HepG2 (cell line): ENCODE results near the gene CD244. TPM values are rescaled to one million over a fixed set of nuclear protein-coding genes. Genes with fewer than 3 reads are reported as not detected.

Experiments
- ATAC-seq: fragments of 200-7000 bp; cut with Tn5 transposase; 3 replicates; pipeline ENCODE4 v1.9.1; 2020; ENCODE audit warnings: mild to moderate bottlenecking, moderate library complexity
- BruUV-seq: library from RNA; stranded (reverse); fragments of 400-500 nt; replicated peaks from 2 replicates; lab custom pipeline; 2021; lab: Mats Ljungman, UMichigan
- CTCF ChIA-PET: fragments of 300-600 bp; formaldehyde crosslinking; extraction: SDS; loops from one replicate; lab custom pipeline; 2021; ENCODE audit warnings: low total read pairs, inconsistent platforms, low intra/inter-chr PET ratio; lab: Yijun Ruan, JAX
- POLR2A ChIA-PET: fragments of 350-600 bp; sonication (Branson Sonifier 250); formaldehyde crosslinking; loops from one replicate; lab custom pipeline; 2020; ENCODE audit warnings: antibody characterized with exemption, inconsistent platforms; lab: Yijun Ruan, JAX
- DNase-seq: peaks from one replicate; pipeline ENCODE4 v3.0.0-alpha.2; 2015; ENCODE audit warnings: low spot score
- FAIRE-seq: peaks from 3 replicates; lab custom pipeline; 2011; peaks lifted over from hg19 to GRCh38; lab: Jason Lieb, UNC
- H2AFZ ChIP-seq: one replicate; pipeline ENCODE4 v1.6.1; 2011; ENCODE audit warnings: low read length, inconsistent platforms
- H3K27ac ChIP-seq: fragments of 300-600 bp; 3 replicates; pipeline ENCODE4 v1.8.0; 2011; ENCODE audit warnings: mixed run types, mild to moderate bottlenecking, mixed read lengths, low read length, inconsistent platforms; ENCODE audit not compliant: insufficient read depth; ENCODE audit errors: extremely low read length
- H3K27me3 ChIP-seq, 2 experiments: fragments of 200-600 bp in 1 of 2; 2 replicates in 1 of 2; 3 replicates in 1 of 2; pipeline versions ENCODE4 v1.6.0 to v1.8.0; 2011; ENCODE audit warnings: low read length in 2 of 2, mild to moderate bottlenecking in 2 of 2, moderate library complexity in 2 of 2, inconsistent platforms in 1 of 2; ENCODE audit not compliant: insufficient read depth in 2 of 2, control insufficient read depth in 1 of 2
- H3K36me3 ChIP-seq, 2 experiments: fragments of 200-600 bp in 1 of 2; replicated peaks in 1 of 2; 2 replicates in 1 of 2; 3 replicates in 1 of 2; pipeline versions ENCODE4 v1.5.1 to v1.8.0; 2011; ENCODE audit warnings: low read length in 2 of 2, inconsistent platforms in 1 of 2; ENCODE audit not compliant: insufficient read depth in 2 of 2, control insufficient read depth in 1 of 2
- H3K4me1 ChIP-seq: 2 replicates; pipeline ENCODE4 v1.5.1; 2012; ENCODE audit warnings: low read length, inconsistent platforms; ENCODE audit not compliant: insufficient read depth
- H3K4me2 ChIP-seq: 2 replicates; pipeline ENCODE4 v1.6.0; 2011; ENCODE audit warnings: low read depth, low read length, inconsistent platforms
- H3K4me3 ChIP-seq, 3 experiments: fragments of 200-600 bp in 1 of 3; sonication (generic), shearing (Covaris generic) in 1 of 3; replicated peaks in 1 of 3; 2 replicates each; pipeline ENCODE4 v1.5.1; 2011 to 2016; ENCODE audit warnings: low read length in 3 of 3, inconsistent platforms in 2 of 3, low read depth in 2 of 3, mild to moderate bottlenecking in 2 of 3, control low read depth in 1 of 3, mixed read lengths in 1 of 3; ENCODE audit not compliant: insufficient read depth in 1 of 3
- H3K79me2 ChIP-seq: one replicate; pipeline ENCODE4 v1.6.1; 2011; ENCODE audit warnings: low read length, inconsistent platforms; ENCODE audit not compliant: insufficient read depth
- H3K9ac ChIP-seq: 2 replicates; pipeline ENCODE4 v1.6.0; 2011; ENCODE audit warnings: mild to moderate bottlenecking, low read depth, low read length, inconsistent platforms; ENCODE audit not compliant: insufficient read depth
- H3K9me3 ChIP-seq: 2 replicates; pipeline ENCODE4 v1.5.1; 2012; ENCODE audit warnings: mild to moderate bottlenecking, low read length
- H4K20me1 ChIP-seq: 2 replicates; pipeline ENCODE4 v1.6.0; 2011; ENCODE audit warnings: inconsistent platforms, mild to moderate bottlenecking, low read length, moderate library complexity; ENCODE audit not compliant: insufficient read depth
- ZNF12 ChIP-seq: sonication (generic); formaldehyde crosslinking; IDR thresholded peaks from 2 replicates; pipeline ENCODE4 v1.5.0; 2020; ENCODE audit warnings: missing genetic modification reagents
- ZNF124 ChIP-seq: sonication (generic); formaldehyde crosslinking; IDR thresholded peaks from 2 replicates; pipeline ENCODE4 v1.4.0; 2020; ENCODE audit warnings: missing genetic modification reagents
- ZNF331 ChIP-seq: sonication (generic); formaldehyde crosslinking; IDR thresholded peaks from 2 replicates; pipeline ENCODE4 v1.4.0; 2020; ENCODE audit warnings: missing genetic modification reagents
- WGBS: methylation state at CpG from one replicate; pipeline ENCODE4 v1.1.6; 2017; ENCODE audit warnings: low lambda C conversion rate; 5-methylcytosine and 5-hydroxymethylcytosine counted together
- in situ Hi-C: cut with HindIII; loops from 2 replicates; pipeline ENCODE4 v1.10.0; 2017; ENCODE audit warnings: low pct_unique_long_range_greater_than_20kb; ENCODE audit not compliant: extremely low pct_ligation_motif_present
- intact Hi-C: fragments of 100-400 bp; cut with micrococcal nuclease; formaldehyde crosslinking; loops from one replicate; pipeline ENCODE4 v1.10.0; 2022; ENCODE audit not compliant: unreplicated experiment
- polyA plus RNA-seq, 8 experiments: library from polyadenylated mRNA; depleted of rRNA in 3 of 8; stranded (reverse) in 7 of 8; unstranded in 1 of 8; fragments of >200 nt; fragmentation: Illumina TruSeq in 4 of 8; extraction: Trizol in 4 of 8; gene quantifications; 2 replicates each; pipeline versions ENCODE4 v1.2.1 to v1.2.3, GENCODE V29; 2011 to 2016; ENCODE audit warnings: low read depth in 4 of 8, missing spikeins in 1 of 8, mixed read lengths in 1 of 8; ENCODE audit not compliant: insufficient read depth in 1 of 8
- total RNA-seq, 5 experiments: library from RNA; depleted of rRNA; stranded (reverse); fragments of >200 nt; fragmentation: Illumina TruSeq; extraction: Trizol; gene quantifications; 2 replicates each; pipeline ENCODE4 v1.2.3, GENCODE V29; 2016; ENCODE audit warnings: low read depth in 1 of 5
- TF ChIP-seq, protein P1 (sequence below): sonication (generic); formaldehyde crosslinking; IDR thresholded peaks from 2 replicates; pipeline ENCODE4 v1.4.0; 2020; ENCODE audit warnings: missing genetic modification reagents

The CD244 gene
- total and polyA plus RNA-seq, 2 of the 13 experiments (the other 11 are each of a cell fraction or from before 2014, with no cell fraction given) = 0.09 TPM; not detected in 1

DNA sequence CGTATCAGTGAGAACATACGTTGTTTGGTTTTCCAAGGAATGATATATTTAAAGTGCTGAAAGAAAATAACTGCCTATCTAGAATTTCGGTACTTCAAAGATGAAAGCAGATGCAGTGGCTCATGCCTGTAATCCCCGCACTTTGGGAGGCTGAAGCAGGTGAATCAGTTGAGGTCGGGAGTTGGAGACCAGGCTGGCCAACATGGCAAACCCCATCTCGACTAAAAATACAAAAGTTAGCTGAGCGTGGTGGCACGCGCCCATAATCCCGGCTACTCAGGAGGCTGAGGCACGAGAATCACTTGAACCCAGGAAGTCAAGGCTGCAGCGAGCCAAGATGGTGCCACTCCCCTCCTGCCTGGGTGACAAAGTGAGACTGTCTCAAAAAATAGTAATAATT is 16.4 kb downstream of the CD244 start:
- Histone ChIP-seq H3K4me3 (no peak overlapping the region), H3K36me3 (no peaks in the 10 kb centered on the region), H3K4me1 (no peaks in the 10 kb centered on the region), H3K27ac (no peak overlapping the region), H4K20me1 (no peaks in the 10 kb centered on the region), H3K9me3 (no peaks in the 10 kb centered on the region), H2AFZ (no peak overlapping the region), H3K79me2 (no peaks in the 10 kb centered on the region), H3K9ac (no peak overlapping the region), H3K4me2 (no peak overlapping the region), H3K27me3 (no peaks in the 10 kb centered on the region; a peak in 1 of 5 replicates)
- no peak for TF ChIP-seq ZNF124 (CRISPR knock-in tag)
- TF ChIP-seq, protein P1, sequence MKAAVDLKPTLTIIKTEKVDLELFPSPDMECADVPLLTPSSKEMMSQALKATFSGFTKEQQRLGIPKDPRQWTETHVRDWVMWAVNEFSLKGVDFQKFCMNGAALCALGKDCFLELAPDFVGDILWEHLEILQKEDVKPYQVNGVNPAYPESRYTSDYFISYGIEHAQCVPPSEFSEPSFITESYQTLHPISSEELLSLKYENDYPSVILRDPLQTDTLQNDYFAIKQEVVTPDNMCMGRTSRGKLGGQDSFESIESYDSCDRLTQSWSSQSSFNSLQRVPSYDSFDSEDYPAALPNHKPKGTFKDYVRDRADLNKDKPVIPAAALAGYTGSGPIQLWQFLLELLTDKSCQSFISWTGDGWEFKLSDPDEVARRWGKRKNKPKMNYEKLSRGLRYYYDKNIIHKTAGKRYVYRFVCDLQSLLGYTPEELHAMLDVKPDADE = no peak
- POLR2A ChIA-PET = no interaction called here
- no peak for DNase-seq
- intact Hi-C loops = no loop called here
- FAIRE-seq = no peak
- BruUV-seq = no TSS peak
- no peak for ATAC-seq
- in situ Hi-C loops = no loop called here
- WGBS = 68% methylated on average over 12 of the region's 12 CpGs
- CTCF ChIA-PET = no interaction called here

DNA sequence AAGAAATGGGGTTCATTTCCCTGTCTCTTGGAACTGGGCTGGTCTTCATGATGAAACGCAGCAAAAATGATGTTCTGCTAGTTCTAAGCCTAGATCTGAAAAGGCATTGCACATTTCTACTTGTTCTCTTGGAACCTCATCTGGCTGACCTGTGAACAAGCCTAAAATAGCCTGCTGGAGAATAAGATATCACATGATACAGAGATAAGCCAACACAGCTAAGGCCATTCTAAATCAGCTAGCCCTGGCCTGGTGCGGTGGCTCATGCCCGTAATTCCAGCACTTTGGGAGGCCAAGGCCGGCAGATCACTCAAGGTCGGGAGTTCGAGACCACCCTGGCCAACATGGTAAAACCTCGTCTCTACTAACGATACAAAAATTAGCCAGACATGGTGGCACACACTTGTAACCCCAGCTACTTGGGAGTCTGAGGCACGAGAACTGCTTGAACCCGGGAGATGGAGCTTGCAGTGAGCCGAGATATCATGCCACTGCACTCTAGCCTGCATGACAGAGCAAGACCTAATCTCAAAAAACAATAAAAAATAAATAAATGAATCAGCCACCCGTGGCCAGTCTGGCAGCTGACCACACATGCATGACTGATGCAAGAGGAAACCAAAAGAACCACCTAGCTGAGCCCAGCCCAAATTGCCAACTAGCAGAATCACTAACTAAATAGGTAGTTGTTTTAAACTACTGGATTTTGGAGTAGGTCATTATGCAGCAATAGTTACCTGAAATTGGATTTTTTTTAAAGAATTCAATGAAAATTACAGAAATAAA is 18.0 kb downstream of the CD244 start:
- Histone ChIP-seq H3K36me3 (no peaks in the 10 kb centered on the region), H3K9me3 (no peaks in the 10 kb centered on the region), H2AFZ (no peak overlapping the region), H3K27ac (no peak overlapping the region), H3K4me2 (no peak overlapping the region)
- 61% methylated on average over 12 of the region's 12 CpGs for WGBS
- no peak for ATAC-seq
- in situ Hi-C loops = no loop called here
- no TSS peak for BruUV-seq
- no peak for DNase-seq
- POLR2A ChIA-PET = no interaction called here
- TF ChIP-seq ZNF12 (CRISPR knock-in tag) (no peak), ZNF331 (peak; percentile 67; the same call in 1 of the 2 replicates)
- TF ChIP-seq, all 625 proteins: peak for 1
- Histone ChIP-seq H3K4me1 (no peaks in the 10 kb centered on the region), H3K27me3 (no peaks in the 10 kb centered on the region; a peak in 1 of 5 replicates), H3K79me2 (no peaks in the 10 kb centered on the region), H4K20me1 (no peaks in the 10 kb centered on the region), H3K4me3 (no peak overlapping the region), H3K9ac (no peak overlapping the region)
- no peak for FAIRE-seq
- intact Hi-C loops = no loop called here
- CTCF ChIA-PET = no interaction called here
